Adrenal gland (tissue), 12 donors: ENCODE data around the gene NEO1. TPM values are rescaled to one million over a fixed set of nuclear protein-coding genes. Genes with fewer than 3 reads are reported as not detected.

Experiments
- DNase-seq, 7 donors: peaks; one replicate each; pipeline ENCODE4 v3.0.0-alpha.2; 2019 to 2020
- H3K27ac ChIP-seq, 5 donors: fragments of 200-600 bp; sonication (generic) in 4 of 5; 1 replicate in 3 of 5; 2 replicates in 2 of 5; pipeline versions ENCODE4 v1.5.1 to v1.8.0; 2016 to 2020; ENCODE audit warnings: mild to moderate bottlenecking in 1 of 5
- H3K27me3 ChIP-seq: fragments of 200-600 bp; 2 replicates; pipeline ENCODE4 v1.8.0; 2021
- H3K36me3 ChIP-seq, 2 donors: fragments of 200-600 bp; replicated peaks in 1 of 2; 1 replicate in 1 of 2; 2 replicates in 1 of 2; pipeline versions ENCODE4 v1.5.1 to v1.8.0; 2018 to 2022
- H3K4me1 ChIP-seq, 2 donors: fragments of 200-600 bp; replicated peaks in 1 of 2; 1 replicate in 1 of 2; 2 replicates in 1 of 2; pipeline versions ENCODE4 v1.5.1 to v1.8.0; 2018 to 2021
- H3K4me3 ChIP-seq, 4 donors: fragments of 200-600 bp; sonication (generic) in 3 of 4; one replicate each; pipeline ENCODE4 v1.5.1; 2016 to 2018
- H3K9me3 ChIP-seq, 3 donors: fragments of 200-600 bp; sonication (generic) in 1 of 3; replicated peaks in 1 of 3; 1 replicate in 2 of 3; 2 replicates in 1 of 3; pipeline versions ENCODE4 v1.5.1 to v1.8.0; 2016 to 2021
- CTCF ChIP-seq, 6 experiments: fragments of 450-650 bp in 4 of 6; fragments of 200-600 bp in 2 of 6; sonication (generic) in 1 of 6; IDR thresholded peaks; 1 replicate in 5 of 6; 2 replicates in 1 of 6; pipeline versions ENCODE4 v1.5.1 to v1.8.0; 2016 to 2021; ENCODE audit warnings: antibody characterized with exemption in 6 of 6, mild to moderate bottlenecking in 2 of 6, moderate library complexity in 1 of 6
- POLR2A ChIP-seq, 2 donors: fragments of 450-650 bp; IDR thresholded peaks; one replicate each; pipeline ENCODE4 v1.6.1; 2017; ENCODE audit warnings: antibody characterized with exemption in 2 of 2, mild to moderate bottlenecking in 2 of 2, moderate library complexity in 1 of 2
- WGBS, 4 donors: extraction: QIAGEN DNeasy Blood & Tissue Kit in 2 of 4; methylation state at CpG; one replicate each; pipeline versions ENCODE4 v1.1.5 to v1.1.7; 2013 to 2017; 5-methylcytosine and 5-hydroxymethylcytosine counted together
- intact Hi-C, 2 donors: fragments of 100-400 bp; cut with DNase I; formaldehyde crosslinking; loops; one replicate each; pipeline versions ENCODE4 v1.14.1 to v1.15.0; 2022 to 2023
- polyA plus RNA-seq, 3 donors: library from polyadenylated mRNA; stranded (reverse); fragments of 200-250 nt in 2 of 3; fragments of 350-450 nt in 1 of 3; fragmentation: Illumina TruSeq in 1 of 3; extraction: RNeasy Lipid Tissue Mini Kit (QIAGEN cat#74804) in 1 of 3; gene quantifications; one replicate each; pipeline ENCODE4 v1.2.3, GENCODE V29; 2013 to 2014
- total RNA-seq, 9 donors: library from RNA; depleted of rRNA in 4 of 9; stranded (reverse); fragments of >200 nt in 4 of 9; fragments of 120-200 nt in 1 of 9; fragmentation: NEBNext Ultra II Directional in 1 of 9; extraction: Animal tissue kit (Norgen Biotek cat#: 25700) in 1 of 9; gene quantifications; one replicate each; pipeline versions ENCODE4 v1.1.0 to v1.2.4, GENCODE V29; 2013 to 2023
- donor health status: healthy with polysubstance abuse.
- donor health status: Bipolar disorder and iron deficiency.
- donor health status: DM: yes; HTN: yes; CAD: no.
- donor health status: DM: no; HTN: no; CAD: no.
- donor health status: DM: no; HTN: no; CAD: no.
- donor health status: DM: yes; HTN: yes; CAD: no.

The NEO1 gene
- total and polyA plus RNA-seq, 12 donors = 5.7 to 28.6 (median 17.1) TPM

GRCh38 chr15:73005446-73005845, 46.8 kb upstream of the NEO1 start:
- peaks cover 2% of the 10 kb centered on the region for H3K27me3 ChIP-seq
- WGBS, 4 donors = 88 to 95% (median 92%) methylated on average over 2 of the region's 2 CpGs
- TF ChIP-seq CTCF (IDR thresholded peaks at IDR 0.05) = no peak
- DNase-seq = no peak
- H3K27ac ChIP-seq = no peak overlapping the region
- H3K36me3 ChIP-seq = no peaks in the 10 kb centered on the region
- no peak overlapping the region for H3K4me3 ChIP-seq
- peaks cover 0 to 1% of the 10 kb centered on the region in 2 donors for H3K4me1 ChIP-seq
- intact Hi-C loops = no loop called here
- H3K9me3 ChIP-seq = no peaks in the 10 kb centered on the region

GRCh38 chr15:73006523-73006922, 45.7 kb upstream of the NEO1 start:
- H3K36me3 ChIP-seq = no peaks in the 10 kb centered on the region
- peaks cover 10% of the 10 kb centered on the region for H3K27me3 ChIP-seq
- DNase-seq = no peak
- TF ChIP-seq POLR2A (IDR thresholded peaks at IDR 0.05) = no peak
- no peak for TF ChIP-seq CTCF (IDR thresholded peaks at IDR 0.05)
- no peak overlapping the region for H3K27ac ChIP-seq
- no peak overlapping the region for H3K4me3 ChIP-seq
- intact Hi-C loops = no loop called here
- whole genome bisulfite sequencing, 4 donors = 84 to 87% (median 86%) methylated on average over 1 of the region's 1 CpG
- H3K9me3 ChIP-seq = no peaks in the 10 kb centered on the region
- H3K4me1 ChIP-seq = no peaks in the 10 kb centered on the region

DNA sequence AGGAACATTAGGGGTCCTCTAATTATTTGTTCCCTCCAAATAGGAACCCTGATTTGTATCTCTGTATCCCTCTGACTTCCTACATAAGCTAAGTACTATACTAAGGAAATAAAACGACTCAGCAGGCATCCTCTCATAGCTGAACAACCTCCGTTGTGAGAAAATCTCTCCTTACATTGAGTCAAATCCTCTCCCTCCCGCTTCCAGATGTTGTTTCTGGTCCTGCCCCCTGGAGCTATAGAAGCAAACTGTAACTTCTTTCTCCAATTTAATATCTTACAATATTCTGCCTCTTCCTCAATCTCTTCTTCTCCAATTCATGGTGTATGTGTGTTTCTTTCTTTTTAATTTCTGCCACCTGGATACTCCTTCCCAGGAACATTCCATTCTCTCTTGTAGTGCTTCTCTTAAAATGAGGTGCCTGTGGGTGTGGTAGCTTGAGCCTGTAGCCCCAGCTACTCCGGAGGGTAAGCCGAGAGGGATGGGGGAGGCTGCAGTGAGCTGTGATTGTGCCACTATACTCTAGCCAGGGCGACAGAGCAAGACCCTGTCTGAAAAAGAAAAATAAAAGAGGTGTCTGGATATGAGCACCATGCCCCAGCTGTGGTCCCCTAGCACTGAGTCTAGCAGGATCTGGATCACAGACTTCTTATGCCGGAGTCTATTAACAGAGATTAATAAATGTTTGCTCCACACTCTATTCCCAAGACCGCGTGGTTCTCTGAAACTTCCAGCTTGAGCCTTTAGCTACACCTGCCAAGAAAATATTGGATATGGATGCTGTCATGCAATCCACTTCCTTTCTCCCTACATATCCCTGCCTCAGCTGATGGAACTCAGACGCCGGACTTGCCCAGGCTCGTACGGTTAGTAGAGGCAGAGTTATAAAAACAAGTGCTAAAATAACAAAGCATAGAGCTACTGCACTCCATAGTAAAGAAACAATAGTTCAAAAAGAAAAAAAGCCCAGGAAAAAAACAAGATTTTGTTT, 42.9 kb upstream of the NEO1 start:
- no peak overlapping the region for H3K27ac ChIP-seq
- intact Hi-C loops = no loop called here
- no peaks in the 10 kb centered on the region for H3K36me3 ChIP-seq
- DNase-seq = no peak
- no peaks in the 10 kb centered on the region for H3K9me3 ChIP-seq
- no peak for TF ChIP-seq POLR2A (IDR thresholded peaks at IDR 0.05)
- TF ChIP-seq CTCF (IDR thresholded peaks at IDR 0.05) = no peak
- no peak overlapping the region for H3K4me3 ChIP-seq
- no peaks in the 10 kb centered on the region for H3K4me1 ChIP-seq
- 49 to 62% (median 56%) methylated on average over 13 of the region's 13 CpGs for WGBS, 4 donors
- peaks cover 10% of the 10 kb centered on the region for H3K27me3 ChIP-seq

DNA sequence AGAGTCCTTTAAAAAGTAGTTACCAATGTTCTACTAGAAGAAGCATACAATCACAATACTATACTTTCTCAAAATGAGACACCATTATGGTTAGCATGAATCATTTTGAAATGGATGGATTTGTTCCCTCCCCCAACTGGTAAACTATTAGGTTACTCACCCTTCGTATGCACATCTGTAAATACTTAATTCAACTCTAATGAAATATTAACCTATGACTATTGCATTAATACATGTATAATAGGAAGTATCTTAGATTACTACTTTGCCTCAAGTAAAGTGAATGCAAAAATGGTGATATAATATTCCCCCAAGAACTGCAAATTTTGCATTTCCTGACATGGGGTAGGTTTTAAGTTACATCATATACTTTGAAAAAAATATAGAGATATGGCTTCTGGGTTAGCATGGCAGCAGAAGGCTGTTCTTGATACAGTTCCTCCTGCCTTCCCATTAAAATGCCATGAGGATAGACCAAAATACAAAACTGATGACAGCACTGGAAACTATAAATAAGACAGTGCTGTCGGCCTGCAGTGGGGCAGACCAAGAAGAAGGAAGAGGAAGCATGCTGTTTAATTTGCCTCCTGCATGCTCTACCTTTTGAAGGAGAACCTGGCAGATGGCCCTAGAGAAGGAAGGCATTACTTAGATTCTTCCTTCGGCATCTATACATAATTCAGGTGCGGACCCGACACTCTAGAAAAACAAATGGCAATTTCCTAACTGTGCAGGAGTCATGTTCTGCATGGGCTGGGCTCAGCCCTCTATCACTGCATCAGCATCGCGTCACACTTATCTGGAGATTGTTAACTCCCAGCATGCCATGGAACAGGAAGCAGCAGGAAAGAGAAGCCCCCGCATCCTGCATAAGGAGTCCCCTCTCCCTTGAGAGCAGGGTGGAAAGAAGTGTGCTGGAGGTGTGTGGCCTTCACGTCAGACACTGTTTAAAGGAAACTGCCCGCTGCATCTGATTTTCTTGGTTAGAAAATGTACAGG, 41.8 kb upstream of the NEO1 start:
- Histone ChIP-seq H3K36me3 (no peaks in the 10 kb centered on the region), H3K27ac (no peak overlapping the region), H3K27me3 (peaks cover 10% of the 10 kb centered on the region), H3K4me1 (no peaks in the 10 kb centered on the region), H3K4me3 (no peak overlapping the region), H3K9me3 (no peaks in the 10 kb centered on the region)
- DNase-seq = no peak
- TF ChIP-seq POLR2A (IDR thresholded peaks at IDR 0.05) (no peak), CTCF (IDR thresholded peaks at IDR 0.05) (no peak)
- 37 to 58% (median 50%) methylated on average over 10 of the region's 10 CpGs for WGBS, 4 donors
- intact Hi-C loops = no loop called here
